CD4-positive, alpha-beta T cell treated with Interleukin-15 for 4 hours (primary cell): ENCODE measurements around the gene ADCY7.

Experiments
- DNase-seq: peaks from one replicate; pipeline ENCODE4 v3.0.0-alpha.2; 2020; ENCODE audit warnings: low spot score

The ADCY7 gene

GRCh38 chr16:50282010-50282538 lies 15.7 kb downstream of the ADCY7 start:
- peak; percentile 67 for DNase-seq

GRCh38 chr16:50282955-50283631 lies 16.7 kb downstream of the ADCY7 start:
- DNase-seq: no peak

- no peak for DNase-seq
Observed at GRCh38 chr16:50284131-50284911, 18.0 kb downstream of the ADCY7 start.

- DNase-seq: no peak
Observed at GRCh38 chr16:50285406-50286003, 19.2 kb downstream of the ADCY7 start.

- no peak for DNase-seq
Observed at GRCh38 chr16:50286681-50287080, 20.3 kb downstream of the ADCY7 start.

GRCh38 chr16:50288026-50288425 lies 21.7 kb downstream of the ADCY7 start:
- DNase-seq: no peak

- no peak for DNase-seq
Observed at GRCh38 chr16:50288920-50289319, 22.6 kb downstream of the ADCY7 start.

GRCh38 chr16:50289950-50290764 lies 23.8 kb downstream of the ADCY7 start:
- no peak for DNase-seq

- no peak for DNase-seq
Observed at GRCh38 chr16:50290856-50291255, 24.5 kb downstream of the ADCY7 start.

- DNase-seq: no peak
Observed at GRCh38 chr16:50291719-50292565, 25.6 kb downstream of the ADCY7 start.

GRCh38 chr16:50292566-50292948 lies 26.2 kb downstream of the ADCY7 start:
- no peak for DNase-seq

GRCh38 chr16:50293041-50293783 lies 26.9 kb downstream of the ADCY7 start:
- no peak for DNase-seq

GRCh38 chr16:50293994-50294855 lies 27.9 kb downstream of the ADCY7 start:
- DNase-seq: no peak

GRCh38 chr16:50294955-50295354 lies 28.6 kb downstream of the ADCY7 start:
- DNase-seq: no peak

- no peak for DNase-seq
Observed at GRCh38 chr16:50295541-50296132, 29.3 kb downstream of the ADCY7 start.

- DNase-seq: no peak
Observed at GRCh38 chr16:50296807-50297206, 30.5 kb downstream of the ADCY7 start.

- DNase-seq: no peak
Observed at GRCh38 chr16:50297301-50298074, 31.1 kb downstream of the ADCY7 start.

GRCh38 chr16:50298075-50298460 lies 31.7 kb downstream of the ADCY7 start:
- DNase-seq: no peak
